HUES48 (cell line): ENCODE measurements around the gene NBPF20.
"Not testable (repeated sequence)": the region's sequence is repeated elsewhere in the genome, so short reads cannot be mapped to it uniquely, and the experiment has no call there.

Experiments
- H3K27ac ChIP-seq: one replicate; pipeline ENCODE4 v1.7.0; 2013; ENCODE audit warnings: low read depth, low read length, inconsistent platforms
- H3K27me3 ChIP-seq: 2 replicates; pipeline ENCODE4 v1.6.1; 2013; ENCODE audit warnings: mild to moderate bottlenecking, low read length; ENCODE audit not compliant: control insufficient read depth, insufficient read depth
- H3K36me3 ChIP-seq: 2 replicates; pipeline ENCODE4 v1.6.1; 2013; ENCODE audit warnings: low read length; ENCODE audit not compliant: control insufficient read depth, insufficient read depth
- H3K4me1 ChIP-seq: 2 replicates; pipeline ENCODE4 v1.6.1; 2013; ENCODE audit warnings: mild to moderate bottlenecking, low read length; ENCODE audit not compliant: control insufficient read depth, insufficient read depth
- H3K4me3 ChIP-seq: 2 replicates; pipeline ENCODE4 v1.5.1; 2013; ENCODE audit warnings: mild to moderate bottlenecking, low read depth, low read length
- H3K9ac ChIP-seq: 2 replicates; pipeline ENCODE4 v1.6.1; 2013; ENCODE audit warnings: mild to moderate bottlenecking, low read depth, low read length, moderate library complexity
- H3K9me3 ChIP-seq: 2 replicates; pipeline ENCODE4 v1.6.1; 2013; ENCODE audit warnings: low read length; ENCODE audit not compliant: control insufficient read depth, insufficient read depth

Gene NBPF20

DNA sequence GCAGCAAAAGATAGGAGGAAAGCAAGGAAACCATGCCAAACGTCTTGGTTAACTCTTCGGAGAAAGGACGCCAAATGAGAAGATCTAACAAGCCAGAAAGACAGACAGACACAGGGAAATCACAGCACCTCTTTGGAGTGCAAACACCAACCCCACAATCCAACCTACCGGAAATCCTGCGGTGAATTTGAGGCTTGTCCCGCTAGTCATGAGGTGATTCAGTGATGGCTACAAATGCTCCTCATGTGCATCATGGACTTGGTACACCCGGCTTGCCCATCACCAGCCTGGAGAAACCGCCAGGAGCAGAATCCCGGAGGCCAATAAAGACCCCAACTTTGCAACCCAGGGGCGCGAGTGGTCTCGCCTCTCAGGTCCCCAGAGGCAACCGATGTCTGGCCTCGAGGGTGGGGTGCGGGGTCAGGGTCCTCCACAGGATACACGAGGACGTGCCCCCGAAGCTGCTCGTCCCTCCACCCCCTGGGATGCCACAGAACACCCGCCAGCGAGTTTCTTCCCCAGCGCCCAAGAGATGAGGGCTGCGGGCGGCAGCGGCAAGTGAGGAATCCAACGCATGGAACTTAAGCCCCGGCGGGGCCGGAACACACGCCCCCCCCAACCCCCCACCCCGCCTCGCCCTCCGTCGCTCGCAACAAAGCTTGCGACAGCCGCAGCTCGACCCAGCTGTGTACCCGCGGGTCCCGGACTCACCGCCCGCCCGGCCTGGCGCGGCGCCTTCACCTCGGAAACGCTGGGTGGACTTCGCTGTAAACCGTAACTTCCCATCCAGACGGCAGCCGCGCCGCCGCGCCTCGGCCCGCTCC is 579 bp downstream of the NBPF20 start:
- not testable (repeated sequence) for H3K4me1 ChIP-seq, H3K36me3 ChIP-seq, H3K27ac ChIP-seq, H3K9me3 ChIP-seq, H3K9ac ChIP-seq
- peak overlapping the region; percentile 71 for H3K4me3 ChIP-seq
- peaks cover 50% of the 10 kb centered on the region for H3K27me3 ChIP-seq

DNA sequence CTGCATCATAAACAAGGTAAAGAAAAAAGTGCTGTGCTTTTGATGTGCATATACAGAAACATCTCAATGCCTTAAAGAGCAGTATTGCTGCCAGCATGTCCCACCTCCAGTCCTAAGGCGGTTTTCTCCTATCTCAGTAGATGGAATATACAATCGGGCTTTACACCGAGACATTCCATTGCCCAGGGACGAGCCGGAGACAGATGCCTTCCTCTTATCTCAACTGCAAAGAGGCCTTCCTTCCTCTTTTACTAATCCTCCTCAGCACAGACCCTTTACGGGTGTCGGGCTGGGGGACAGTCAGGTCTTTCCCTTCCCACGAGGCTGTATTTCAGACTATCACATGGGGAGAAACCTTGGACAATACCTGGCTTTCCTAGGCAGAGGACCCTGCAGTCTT is 10.3 kb downstream of the NBPF20 start:
- not testable (repeated sequence) for H3K4me3 ChIP-seq, H3K4me1 ChIP-seq, H3K9me3 ChIP-seq, H3K9ac ChIP-seq, H3K36me3 ChIP-seq, H3K27ac ChIP-seq
- peaks cover 21% of the 10 kb centered on the region for H3K27me3 ChIP-seq

DNA sequence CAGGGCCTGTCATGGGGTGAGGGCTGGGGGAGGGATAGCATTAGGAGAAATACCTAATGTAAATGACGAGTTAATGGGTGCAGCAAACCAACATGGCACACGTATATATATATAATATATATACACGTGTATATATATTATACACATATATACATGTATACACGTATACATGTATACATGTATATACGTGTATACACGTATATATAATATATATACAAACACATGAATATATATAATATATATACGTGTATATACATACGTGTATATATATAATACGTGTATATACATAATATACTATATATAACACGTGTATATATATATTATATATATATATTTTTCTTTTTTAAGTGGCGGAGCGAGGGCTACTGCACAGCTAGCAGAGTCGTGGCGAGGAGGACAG is 18.1 kb downstream of the NBPF20 start:
- not testable (repeated sequence) for H3K27me3 ChIP-seq, H3K27ac ChIP-seq, H3K9ac ChIP-seq, H3K4me3 ChIP-seq, H3K9me3 ChIP-seq, H3K4me1 ChIP-seq, H3K36me3 ChIP-seq

DNA sequence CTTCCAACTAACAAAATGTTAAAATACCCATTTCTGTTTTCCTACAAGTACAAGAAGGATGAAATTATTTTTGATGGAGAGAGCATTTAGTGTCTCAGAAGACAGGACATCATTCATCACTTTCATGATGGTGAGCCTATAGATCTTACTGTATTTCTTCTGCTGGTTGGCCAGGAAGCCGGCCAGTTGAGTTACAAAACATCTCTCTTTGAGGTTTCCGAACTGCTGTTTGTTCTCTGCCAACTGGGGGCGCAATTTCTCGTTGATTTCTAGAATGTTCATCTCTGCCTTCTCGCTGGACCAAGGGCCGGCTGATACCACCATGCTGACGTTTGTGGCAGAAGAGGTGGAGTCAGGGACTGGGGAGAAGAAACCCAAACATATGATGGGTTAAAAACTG is 20.5 kb downstream of the NBPF20 start:
- H3K27ac ChIP-seq, H3K4me3 ChIP-seq, H3K9ac ChIP-seq, H3K36me3 ChIP-seq, H3K27me3 ChIP-seq, H3K9me3 ChIP-seq, H3K4me1 ChIP-seq: not testable (repeated sequence)

DNA sequence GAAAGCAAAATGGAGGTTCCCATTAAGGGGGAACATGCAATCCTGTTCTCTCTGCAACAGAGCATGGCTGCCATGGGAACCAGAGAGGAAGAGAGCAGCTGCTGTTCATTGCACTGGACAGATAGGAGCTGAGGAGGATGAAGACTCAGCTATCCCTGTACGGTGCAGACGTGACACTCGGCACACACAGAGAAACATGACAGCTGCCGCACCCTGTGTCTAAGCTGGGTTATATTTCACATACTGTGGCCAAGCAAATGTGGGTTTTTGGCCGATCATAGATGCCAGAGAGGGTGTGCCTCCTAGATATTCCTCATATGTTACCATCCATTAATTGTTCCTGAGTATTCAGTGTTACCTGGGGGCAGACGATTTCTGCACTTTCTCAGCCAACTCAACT is 24.7 kb downstream of the NBPF20 start:
- H3K27ac ChIP-seq, H3K36me3 ChIP-seq, H3K4me1 ChIP-seq, H3K4me3 ChIP-seq, H3K9ac ChIP-seq, H3K27me3 ChIP-seq, H3K9me3 ChIP-seq: not testable (repeated sequence)
